Measurements from ENCODE around the gene NR6A1. TPM values are rescaled to one million over a fixed set of nuclear protein-coding genes. Genes with fewer than 3 reads are reported as not detected.

Gene NR6A1
- 3.2 TPM for total RNA-seq

DNA sequence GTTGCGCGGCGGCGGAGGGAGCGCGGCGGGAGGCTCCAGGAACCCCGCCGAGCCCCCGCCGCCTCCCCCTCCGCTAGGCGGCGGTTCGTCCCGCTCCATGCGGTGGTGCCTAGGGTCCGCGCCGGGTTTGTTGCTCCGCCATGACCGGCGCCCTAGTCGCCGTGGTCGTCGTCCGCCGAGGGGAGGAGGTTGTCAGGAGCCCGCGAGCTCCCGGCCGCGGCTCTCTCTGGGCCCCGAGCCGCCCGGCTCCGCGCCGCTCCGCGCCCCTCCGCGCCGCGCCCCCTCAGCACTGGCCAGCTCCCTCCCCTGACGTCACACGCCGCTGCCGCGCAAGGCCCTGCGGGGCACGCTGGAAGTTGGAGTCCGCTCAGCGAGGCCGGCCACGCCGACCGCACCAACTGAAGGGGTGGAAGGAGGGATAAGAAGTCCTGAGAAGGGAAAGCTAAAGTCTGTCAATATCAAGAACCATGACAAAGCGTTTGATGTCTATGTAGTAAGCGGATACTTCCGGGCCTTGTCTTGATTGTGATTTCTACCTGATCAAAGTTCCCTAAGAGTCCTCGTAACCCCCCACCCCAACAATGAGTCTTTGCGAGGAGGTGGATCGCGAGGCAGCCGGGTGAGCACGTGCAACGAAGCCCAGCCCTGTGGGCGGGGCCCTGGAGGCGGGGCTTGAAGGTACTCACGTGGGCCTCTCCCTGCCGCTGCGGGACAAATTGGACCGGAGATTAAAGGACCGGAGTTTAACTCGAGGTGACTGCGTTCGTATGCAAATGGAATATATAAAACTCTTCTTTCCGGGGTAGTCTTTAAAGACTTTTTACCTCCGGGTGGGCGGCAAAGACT, at the start of gene NR6A1:
Gene NR6A1 (minus strand): TSS at position 291 of the 846 bp plus-strand sequence.

GRCh38 chr9:124776954-124777648, 6.0 kb upstream of the NR6A1 start, which contains the start of gene OLFML2A:
Gene OLFML2A (plus strand): TSS chr9:124777133. CDS start chr9:124777271, 138 bp downstream.

DNA sequence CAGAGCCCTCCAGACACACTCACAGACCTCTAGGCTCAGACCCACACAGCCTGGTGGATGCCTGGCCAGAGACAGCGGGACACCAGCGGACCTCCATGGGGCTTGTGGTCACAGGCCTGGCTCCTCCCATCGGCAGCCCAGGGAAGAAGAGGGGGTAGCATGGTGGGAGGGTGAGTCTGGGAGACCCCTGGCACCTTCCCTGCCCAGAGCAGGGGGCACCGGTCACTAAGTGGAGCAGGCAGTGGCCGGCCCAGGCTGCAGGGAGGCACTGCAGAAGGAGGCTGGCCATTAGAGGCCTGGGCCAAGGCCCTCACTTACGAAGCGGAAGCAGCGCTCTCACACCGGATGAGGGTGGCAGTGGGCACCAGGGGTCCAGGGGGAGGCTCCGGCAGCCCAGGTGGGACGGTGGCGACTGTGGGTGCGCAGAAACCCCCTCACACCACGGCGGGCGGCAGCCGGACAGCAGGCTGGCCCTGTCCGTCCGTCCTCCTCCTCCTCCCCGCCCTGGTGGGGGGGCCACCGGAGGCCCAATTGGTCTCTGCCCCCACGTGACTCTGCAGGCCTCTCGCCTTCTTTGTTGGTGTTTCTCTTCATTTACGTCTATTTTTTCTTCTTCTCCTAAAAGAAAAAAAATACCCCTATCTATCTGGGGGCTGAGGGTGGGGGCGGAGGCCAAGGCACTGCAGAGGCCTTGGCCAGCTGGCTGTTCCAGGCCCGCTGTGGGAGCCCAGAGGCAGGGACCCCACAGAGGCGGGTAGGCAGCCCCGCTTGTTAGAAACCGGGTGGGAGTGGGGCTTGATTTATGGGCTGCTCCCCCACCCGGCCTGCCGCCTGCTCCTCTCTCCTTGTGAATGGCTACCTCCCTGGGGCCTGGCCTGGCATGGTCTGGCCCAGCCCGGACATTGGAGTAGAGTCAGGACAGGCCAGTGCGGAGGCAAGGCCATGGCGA, 263.9 kb downstream of the NR6A1 start, which contains the start of gene NR5A1:
Gene NR5A1 (minus strand): TSS at position 469 of the 949 bp plus-strand sequence. CDS start 4,004 bp downstream, outside the sequence.

Other genes with a start within 250 kb of the NR6A1 start
- 62.5 TPM for gene OLFML2A, start 5.8 kb upstream of the NR6A1 start, total RNA-seq
- not detected for gene WDR38, start 82.1 kb upstream of the NR6A1 start, total RNA-seq
- 807 TPM for gene RPL35, start 90.6 kb upstream of the NR6A1 start, total RNA-seq
- 11.7 TPM for gene ARPC5L, start 90.8 kb upstream of the NR6A1 start, total RNA-seq
- 21.7 TPM for gene GOLGA1, start 169.8 kb upstream of the NR6A1 start, total RNA-seq

Data from camera-type eye (tissue), 1 donor.